ENCODE data around the gene TOP3A. TPM values are rescaled to one million over a fixed set of nuclear protein-coding genes. Genes with fewer than 3 reads are reported as not detected.

TOP3A gene
- total and polyA plus RNA-seq, 2 donors (not counting 1 experiment from before 2014, with no cell fraction given), result 13.4 to 55.8 TPM

- no peak overlapping the region for H3K27ac Mint-ChIP-seq
- no peak overlapping the region for H3K4me2 ChIP-seq (replicated peaks; ENCODE audit: low read depth, low read length, poor library complexity, severe bottlenecking)
- no peak for DNase-seq
- ChIA-PET CTCF (interaction anchor here (0.7 kb wide), 1 partner anchor 71 kb away, joined by 3 read pairs; no protein-coding TSS in a partner anchor), POLR2A (no interaction called here)
- no peak overlapping the region for H3K4me3 Mint-ChIP-seq
- no peaks in the 10 kb centered on the region for H3K27me3 ChIP-seq (replicated peaks in 1 of 4; ENCODE audit: control extremely low read depth in 1 of 4, control insufficient read depth in 3 of 4, insufficient read depth in 4 of 4, low read length in 3 of 4)
- H3K9me3 ChIP-seq (ENCODE audit: control extremely low read depth in 1 of 3, control insufficient read depth in 2 of 3, insufficient read depth in 1 of 3, low read length in 2 of 3), result no peaks in the 10 kb centered on the region
- no peak overlapping the region for H3K27ac ChIP-seq (ENCODE audit: low read length in 2 of 2)
- H3K36me3 ChIP-seq (replicated peaks in 1 of 2; ENCODE audit: control extremely low read depth in 1 of 2, control insufficient read depth in 1 of 2, extremely low read depth in 1 of 2, insufficient read depth in 2 of 2, low read length in 1 of 2), result peaks cover 0 to 27% of the 10 kb centered on the region in 2 experiments
- no peaks in the 10 kb centered on the region for H3K4me1 Mint-ChIP-seq
- TF ChIP-seq, protein P1, sequence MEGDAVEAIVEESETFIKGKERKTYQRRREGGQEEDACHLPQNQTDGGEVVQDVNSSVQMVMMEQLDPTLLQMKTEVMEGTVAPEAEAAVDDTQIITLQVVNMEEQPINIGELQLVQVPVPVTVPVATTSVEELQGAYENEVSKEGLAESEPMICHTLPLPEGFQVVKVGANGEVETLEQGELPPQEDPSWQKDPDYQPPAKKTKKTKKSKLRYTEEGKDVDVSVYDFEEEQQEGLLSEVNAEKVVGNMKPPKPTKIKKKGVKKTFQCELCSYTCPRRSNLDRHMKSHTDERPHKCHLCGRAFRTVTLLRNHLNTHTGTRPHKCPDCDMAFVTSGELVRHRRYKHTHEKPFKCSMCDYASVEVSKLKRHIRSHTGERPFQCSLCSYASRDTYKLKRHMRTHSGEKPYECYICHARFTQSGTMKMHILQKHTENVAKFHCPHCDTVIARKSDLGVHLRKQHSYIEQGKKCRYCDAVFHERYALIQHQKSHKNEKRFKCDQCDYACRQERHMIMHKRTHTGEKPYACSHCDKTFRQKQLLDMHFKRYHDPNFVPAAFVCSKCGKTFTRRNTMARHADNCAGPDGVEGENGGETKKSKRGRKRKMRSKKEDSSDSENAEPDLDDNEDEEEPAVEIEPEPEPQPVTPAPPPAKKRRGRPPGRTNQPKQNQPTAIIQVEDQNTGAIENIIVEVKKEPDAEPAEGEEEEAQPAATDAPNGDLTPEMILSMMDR (IDR thresholded peaks at IDR 0.05), result no peak
- no peak for TF ChIP-seq EZH2 (IDR thresholded peaks at IDR 0.05; ENCODE audit: borderline replicate concordance, insufficient read depth, low read depth, low read length, poor library complexity, severe bottlenecking)
- no peaks in the 10 kb centered on the region for H4K20me1 ChIP-seq (ENCODE audit: control insufficient read depth, insufficient read depth, low read length, poor library complexity, severe bottlenecking)
- no peaks in the 10 kb centered on the region for H3K27me3 Mint-ChIP-seq
- ATAC-seq (ENCODE audit: low read depth), result no peak
- 80% methylated on average over 13 of the region's 14 CpGs for WGBS (ENCODE audit: insufficient coverage)
- intact Hi-C loops (cut with micrococcal nuclease), result no loop called here
- no peak overlapping the region for H3K4me3 ChIP-seq (ENCODE audit: control extremely low read depth in 1 of 5, extremely low read depth in 1 of 5, insufficient read depth in 1 of 5, low read depth in 2 of 5, low read length in 4 of 5)
- H3K9me3 Mint-ChIP-seq (ENCODE audit: insufficient read depth), result no peaks in the 10 kb centered on the region
- H3K9ac ChIP-seq (ENCODE audit: low read length), result no peak overlapping the region
- H3K4me1 ChIP-seq (ENCODE audit: control insufficient read depth in 2 of 2, insufficient read depth in 2 of 2, low read length in 2 of 2), result no peaks in the 10 kb centered on the region
- no peak overlapping the region for H2AFZ ChIP-seq (ENCODE audit: insufficient read depth, low read depth, low read length, poor library complexity, severe bottlenecking)
- peaks cover 5% of the 10 kb centered on the region for H3K79me2 ChIP-seq (ENCODE audit: control insufficient read depth, insufficient read depth, low read length)
Measured at GRCh38 chr17:18267927-18268711, 46.7 kb downstream of the TOP3A start.

- Histone ChIP-seq H3K27me3 (replicated peaks in 1 of 4; ENCODE audit: control extremely low read depth in 1 of 4, control insufficient read depth in 3 of 4, insufficient read depth in 4 of 4, low read length in 3 of 4) (no peaks in the 10 kb centered on the region), H3K27ac (ENCODE audit: low read length in 2 of 2) (no peak overlapping the region), H2AFZ (ENCODE audit: insufficient read depth, low read depth, low read length, poor library complexity, severe bottlenecking) (no peak overlapping the region), H3K9me3 (ENCODE audit: control extremely low read depth in 1 of 3, control insufficient read depth in 2 of 3, insufficient read depth in 1 of 3, low read length in 2 of 3) (no peaks in the 10 kb centered on the region), H3K4me3 (ENCODE audit: control extremely low read depth in 1 of 5, extremely low read depth in 1 of 5, insufficient read depth in 1 of 5, low read depth in 2 of 5, low read length in 4 of 5) (no peak overlapping the region), H3K79me2 (ENCODE audit: control insufficient read depth, insufficient read depth, low read length) (peaks cover 8% of the 10 kb centered on the region), H3K9ac (ENCODE audit: low read length) (no peak overlapping the region), H3K4me1 (ENCODE audit: control insufficient read depth in 2 of 2, insufficient read depth in 2 of 2, low read length in 2 of 2) (no peaks in the 10 kb centered on the region), H4K20me1 (ENCODE audit: control insufficient read depth, insufficient read depth, low read length, poor library complexity, severe bottlenecking) (no peaks in the 10 kb centered on the region), H3K36me3 (replicated peaks in 1 of 2; ENCODE audit: control extremely low read depth in 1 of 2, control insufficient read depth in 1 of 2, extremely low read depth in 1 of 2, insufficient read depth in 2 of 2, low read length in 1 of 2) (peaks cover 0 to 28% of the 10 kb centered on the region in 2 experiments), H3K4me2 (replicated peaks; ENCODE audit: low read depth, low read length, poor library complexity, severe bottlenecking) (no peak overlapping the region)
- TF ChIP-seq, protein P1 (IDR thresholded peaks at IDR 0.05), result no peak
- TF ChIP-seq EZH2 (IDR thresholded peaks at IDR 0.05; ENCODE audit: borderline replicate concordance, insufficient read depth, low read depth, low read length, poor library complexity, severe bottlenecking), result no peak
- ATAC-seq (ENCODE audit: low read depth) (no peak), DNase-seq (no peak)
- intact Hi-C loops (cut with micrococcal nuclease), result no loop called here
- WGBS (ENCODE audit: insufficient coverage), result 80% methylated on average over 10 of the region's 10 CpGs
- no peaks in the 10 kb centered on the region for H3K9me3 Mint-ChIP-seq (ENCODE audit: insufficient read depth)
- ChIA-PET POLR2A (no interaction called here), CTCF (no interaction called here)
- no peak overlapping the region for H3K4me3 Mint-ChIP-seq
- H3K27ac Mint-ChIP-seq, result no peak overlapping the region
- no peaks in the 10 kb centered on the region for H3K27me3 Mint-ChIP-seq
- H3K4me1 Mint-ChIP-seq, result no peaks in the 10 kb centered on the region
Measured at GRCh38 chr17:18267366-18267765, 47.4 kb downstream of the TOP3A start.
